Astrocyte of the spinal cord (primary cell): ENCODE results near the gene CNTD1.

ENCODE experiments used
- DNase-seq: peaks from one replicate; pipeline ENCODE4 v3.0.0; 2011; ENCODE audit warnings: low read depth, low spot score
- H3K4me3 ChIP-seq: 2 replicates; pipeline ENCODE4 v1.5.1; 2011; ENCODE audit warnings: low read depth, mild to moderate bottlenecking, low read length, moderate library complexity
- in situ Hi-C: cut with HindIII; loops from 2 replicates; pipeline ENCODE4 v1.10.0; 2017; ENCODE audit warnings: low sequenced_read_pairs
- TF ChIP-seq, protein P1 (sequence below): IDR thresholded peaks from 2 replicates; pipeline ENCODE4 v1.5.1; 2012; ENCODE audit warnings: low read depth, mild to moderate bottlenecking, low read length, inconsistent platforms

CNTD1 gene

DNA sequence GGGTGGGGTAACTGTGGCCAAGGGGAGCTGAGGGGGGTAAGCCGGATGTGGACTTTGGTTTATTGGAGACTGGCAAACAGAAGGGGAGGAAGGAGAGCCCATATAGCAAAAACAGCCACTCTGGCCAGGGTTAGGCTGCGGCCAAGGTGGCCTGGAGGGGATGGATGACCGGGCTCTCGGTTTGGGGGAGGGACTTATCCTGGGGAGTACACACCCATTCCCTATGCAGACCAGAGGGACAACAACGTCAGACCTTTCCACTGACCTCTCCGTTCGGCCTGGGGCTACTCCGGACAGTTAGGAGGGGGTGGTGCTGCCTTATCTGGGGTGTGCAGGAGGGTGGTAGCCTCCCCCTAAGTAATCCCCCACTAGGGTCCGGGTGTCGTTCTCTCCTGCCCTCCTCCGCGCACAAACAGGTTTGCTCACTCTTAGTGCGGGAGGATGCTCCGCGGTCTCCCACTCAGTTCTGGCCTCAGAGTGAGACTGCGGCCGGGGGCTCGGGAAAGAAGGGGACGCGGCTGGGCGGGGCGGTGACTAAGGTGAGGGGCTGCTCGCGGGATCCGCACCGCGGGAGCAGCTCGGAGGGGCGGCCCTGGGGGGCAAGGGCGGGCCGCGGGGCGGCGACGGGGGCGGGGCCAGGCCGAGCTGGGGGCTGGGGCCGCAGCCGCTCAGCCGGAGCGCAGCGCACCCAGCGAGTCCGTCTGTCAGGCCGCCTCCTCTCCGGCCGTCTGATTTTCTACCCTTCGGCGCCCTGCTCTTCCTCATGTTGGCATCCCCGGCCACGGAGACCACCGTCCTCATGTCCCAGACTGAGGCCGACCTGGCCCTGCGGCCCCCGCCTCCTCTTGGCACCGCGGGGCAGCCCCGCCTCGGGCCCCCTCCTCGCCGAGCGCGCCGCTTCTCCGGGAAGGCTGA is 18.5 kb upstream of the CNTD1 start, which contains the start of gene WNK4:
Gene WNK4 (plus strand): TSS at position 675 of the 915 bp plus-strand sequence. CDS start 89 bp downstream, at position 764.
- peak; percentile 43 for DNase-seq
- peak within 1 kb of the TSS; percentile 70 for H3K4me3 ChIP-seq
- in situ Hi-C loops = no loop called here
- TF ChIP-seq, protein P1, sequence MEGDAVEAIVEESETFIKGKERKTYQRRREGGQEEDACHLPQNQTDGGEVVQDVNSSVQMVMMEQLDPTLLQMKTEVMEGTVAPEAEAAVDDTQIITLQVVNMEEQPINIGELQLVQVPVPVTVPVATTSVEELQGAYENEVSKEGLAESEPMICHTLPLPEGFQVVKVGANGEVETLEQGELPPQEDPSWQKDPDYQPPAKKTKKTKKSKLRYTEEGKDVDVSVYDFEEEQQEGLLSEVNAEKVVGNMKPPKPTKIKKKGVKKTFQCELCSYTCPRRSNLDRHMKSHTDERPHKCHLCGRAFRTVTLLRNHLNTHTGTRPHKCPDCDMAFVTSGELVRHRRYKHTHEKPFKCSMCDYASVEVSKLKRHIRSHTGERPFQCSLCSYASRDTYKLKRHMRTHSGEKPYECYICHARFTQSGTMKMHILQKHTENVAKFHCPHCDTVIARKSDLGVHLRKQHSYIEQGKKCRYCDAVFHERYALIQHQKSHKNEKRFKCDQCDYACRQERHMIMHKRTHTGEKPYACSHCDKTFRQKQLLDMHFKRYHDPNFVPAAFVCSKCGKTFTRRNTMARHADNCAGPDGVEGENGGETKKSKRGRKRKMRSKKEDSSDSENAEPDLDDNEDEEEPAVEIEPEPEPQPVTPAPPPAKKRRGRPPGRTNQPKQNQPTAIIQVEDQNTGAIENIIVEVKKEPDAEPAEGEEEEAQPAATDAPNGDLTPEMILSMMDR = no peak

DNA sequence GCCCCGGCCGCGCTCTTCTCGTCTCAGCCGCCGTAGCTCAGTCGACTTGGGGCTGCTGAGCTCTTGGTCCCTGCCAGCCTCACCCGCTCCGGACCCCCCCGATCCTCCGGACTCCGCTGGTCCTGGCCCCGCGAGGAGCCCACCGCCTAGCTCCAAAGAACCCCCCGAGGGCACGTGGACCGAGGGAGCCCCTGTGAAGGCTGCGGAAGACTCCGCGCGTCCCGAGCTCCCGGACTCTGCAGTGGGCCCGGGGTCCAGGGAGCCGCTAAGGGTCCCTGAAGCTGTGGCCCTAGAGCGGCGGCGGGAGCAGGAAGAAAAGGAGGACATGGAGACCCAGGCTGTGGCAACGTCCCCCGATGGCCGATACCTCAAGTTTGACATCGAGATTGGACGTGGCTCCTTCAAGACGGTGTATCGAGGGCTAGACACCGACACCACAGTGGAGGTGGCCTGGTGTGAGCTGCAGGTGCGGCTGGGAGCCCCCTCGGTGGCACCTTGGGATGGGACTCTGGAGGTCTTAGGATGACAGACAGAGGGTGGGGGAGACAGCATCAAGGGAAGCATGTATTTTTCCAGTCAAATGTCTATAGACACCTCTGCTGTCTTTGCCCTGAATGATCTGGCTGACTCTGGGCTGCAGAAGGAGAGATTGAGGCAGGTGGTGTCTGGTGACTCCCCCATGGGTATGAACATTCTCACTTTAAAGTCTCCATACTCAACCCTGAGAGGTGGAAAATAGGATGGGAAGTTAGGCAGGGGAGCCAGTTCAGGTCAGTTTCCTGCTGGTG is 17.6 kb upstream of the CNTD1 start:
- H3K4me3 ChIP-seq = peak overlapping the region; percentile 70
- TF ChIP-seq, protein P1 = no peak
- in situ Hi-C loops = no loop called here
- DNase-seq = no peak

DNA sequence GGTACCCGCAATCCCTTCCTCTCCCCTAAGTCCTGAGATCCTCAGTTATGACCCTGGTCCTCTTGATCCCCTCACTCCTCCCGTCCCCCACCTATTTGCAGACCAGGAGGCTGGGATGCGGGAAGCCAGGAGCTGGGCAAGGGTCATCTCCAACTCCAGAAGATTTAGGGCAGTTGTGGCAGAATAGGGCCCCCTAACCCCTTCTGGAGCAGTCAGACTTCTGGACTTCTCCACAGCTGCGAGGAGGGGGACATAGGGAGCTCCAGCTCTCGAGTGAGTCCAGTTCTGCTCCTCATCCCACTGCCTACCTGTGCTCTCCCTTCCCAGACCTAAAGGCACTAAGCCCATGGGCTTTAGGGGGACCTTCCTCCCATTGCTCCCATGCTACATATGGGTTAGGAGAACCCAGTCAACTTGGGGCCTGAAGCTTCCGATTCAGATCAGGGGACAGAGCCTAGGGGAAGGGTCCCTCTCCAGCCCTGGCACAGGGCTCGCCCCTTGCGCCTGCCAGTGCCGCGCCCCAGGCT is 17.0 kb upstream of the CNTD1 start:
- TF ChIP-seq, protein P1 = no peak
- H3K4me3 ChIP-seq = peak overlapping the region; percentile 70
- no peak for DNase-seq
- in situ Hi-C loops = no loop called here

- in situ Hi-C loops = no loop called here
- TF ChIP-seq, protein P1 = no peak
- H3K4me3 ChIP-seq = peak overlapping the region; percentile 70
- DNase-seq = no peak
These were observed 16.2 kb upstream of the CNTD1 start for GRCh38 chr17:42782166-42783061.

DNA sequence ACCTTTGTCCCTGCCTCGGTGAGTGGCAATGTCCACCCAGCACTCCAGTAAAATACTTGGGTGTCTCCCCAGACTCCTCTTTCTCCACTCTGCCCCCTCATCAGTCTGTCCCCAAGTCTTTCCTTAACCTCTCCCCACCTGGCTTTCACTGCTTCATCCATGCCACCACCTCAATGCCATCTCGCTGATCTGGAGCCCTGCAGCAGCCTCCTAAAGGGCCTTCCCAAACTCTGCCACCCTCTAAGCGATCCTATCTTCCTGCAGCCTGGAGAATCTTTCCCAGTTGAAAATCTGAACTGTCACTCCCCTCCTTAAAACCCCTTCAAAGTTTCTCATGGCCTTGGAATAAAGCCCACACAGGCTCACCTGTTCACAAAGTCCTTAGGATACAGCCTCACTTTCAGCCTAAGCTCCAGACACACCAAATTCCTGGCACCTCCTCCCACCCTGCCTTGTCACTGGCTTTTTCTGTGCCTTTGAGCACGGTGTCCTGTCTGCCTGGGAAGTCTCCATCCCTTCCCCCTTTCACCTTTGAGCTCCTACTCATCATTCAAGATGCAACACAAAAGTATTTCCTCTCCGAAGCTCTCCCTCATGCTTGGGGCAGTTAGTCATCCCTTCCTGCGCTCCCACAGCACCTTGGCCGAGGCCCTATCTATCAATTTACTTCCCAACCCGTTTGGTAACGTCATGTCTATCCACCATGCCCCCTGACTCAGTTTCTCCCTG is 15.4 kb upstream of the CNTD1 start:
- peak overlapping the region; percentile 70 for H3K4me3 ChIP-seq
- DNase-seq = peak; percentile 62
- TF ChIP-seq, protein P1 = no peak
- in situ Hi-C loops = no loop called here
